Stomach (tissue), 4 donors: ENCODE measurements around the gene CNTNAP5.

Experiments used
- CTCF ChIP-seq, 7 experiments: fragments of 450-650 bp in 4 of 7; fragments of 200-600 bp in 3 of 7; sonication (generic) in 3 of 7; IDR thresholded peaks; one replicate each; pipeline ENCODE4 v1.5.1; 2016 to 2019; ENCODE audit warnings: antibody characterized with exemption in 7 of 7, control low read depth in 2 of 7, mild to moderate bottlenecking in 1 of 7
- POLR2A ChIP-seq, 4 donors: fragments of 450-650 bp; IDR thresholded peaks; one replicate each; pipeline ENCODE4 v1.6.1; 2016; ENCODE audit warnings: antibody characterized with exemption in 4 of 4, control low read depth in 2 of 4, mild to moderate bottlenecking in 1 of 4, moderate library complexity in 1 of 4

GRCh38 chr2:124104914-124105313, 79.8 kb downstream of the CNTNAP5 start:
- TF ChIP-seq CTCF (IDR thresholded peaks at IDR 0.05) (no peak), POLR2A (IDR thresholded peaks at IDR 0.05) (no peak)
